Epithelial cell of esophagus (primary cell): ENCODE data around the gene SNX10.

Source experiments
- DNase-seq: peaks from one replicate; pipeline ENCODE4 v3.0.0; 2010; ENCODE audit warnings: low read depth
- H3K4me3 ChIP-seq: 2 replicates; pipeline ENCODE4 v1.5.1; 2011; ENCODE audit warnings: mild to moderate bottlenecking, low read length, control low read depth
- CTCF ChIP-seq: IDR thresholded peaks from 2 replicates; pipeline ENCODE4 v1.5.1; 2011; ENCODE audit warnings: low read depth, mild to moderate bottlenecking, low read length, control low read depth, inconsistent platforms; ENCODE audit not compliant: insufficient read depth; ENCODE audit errors: missing control alignments

The SNX10 gene

GRCh38 chr7:26346611-26347203 lies 55.0 kb downstream of the SNX10 start:
- no peak for TF ChIP-seq CTCF
- peak; percentile 97 for DNase-seq
- H3K4me3 ChIP-seq: no peak overlapping the region

GRCh38 chr7:26348234-26348851 lies 56.7 kb downstream of the SNX10 start:
- no peak for TF ChIP-seq CTCF
- H3K4me3 ChIP-seq: no peak overlapping the region
- no peak for DNase-seq

- TF ChIP-seq CTCF: no peak
- peak; percentile 69 for DNase-seq
- no peak overlapping the region for H3K4me3 ChIP-seq
These were observed 57.6 kb downstream of the SNX10 start for GRCh38 chr7:26349005-26349915.

GRCh38 chr7:26351171-26351570 lies 59.5 kb downstream of the SNX10 start:
- no peak for DNase-seq
- TF ChIP-seq CTCF: no peak
- no peak overlapping the region for H3K4me3 ChIP-seq

- no peak overlapping the region for H3K4me3 ChIP-seq
- no peak for TF ChIP-seq CTCF
- no peak for DNase-seq
These were observed 64.6 kb downstream of the SNX10 start for GRCh38 chr7:26356229-26356628.

- no peak for TF ChIP-seq CTCF
- DNase-seq: no peak
- H3K4me3 ChIP-seq: no peak overlapping the region
These were observed 65.5 kb downstream of the SNX10 start for GRCh38 chr7:26356929-26357798.
